K562 (cell line): ENCODE results near the gene PALM3. TPM values are rescaled to one million over a fixed set of nuclear protein-coding genes. Genes with fewer than 3 reads are reported as not detected.

Source experiments
- BMI1 ChIP-seq: fragments of 150-350 bp; IDR thresholded peaks from 2 replicates; pipeline ENCODE4 v1.6.1; 2014; ENCODE audit warnings: low read length
- CEBPB ChIP-seq: fragments of 450-650 bp; IDR thresholded peaks from 2 replicates; pipeline ENCODE4 v1.6.1; 2016; ENCODE audit warnings: missing genetic modification characterization, missing compliant biosample characterization
- GATAD2B ChIP-seq: fragments of 450-650 bp; IDR thresholded peaks from 2 replicates; pipeline ENCODE4 v1.6.1; 2017; ENCODE audit warnings: mild to moderate bottlenecking, borderline replicate concordance
- MYNN ChIP-seq, 2 experiments: sonication (generic); formaldehyde crosslinking in 1 of 2; IDR thresholded peaks; 2 replicates each; pipeline versions ENCODE4 v1.5.0 to v1.6.1; 2016 to 2020; ENCODE audit warnings: antibody characterized with exemption in 1 of 2, missing genetic modification reagents in 1 of 2
- NFXL1 ChIP-seq: fragments of 450-650 bp; formaldehyde crosslinking; IDR thresholded peaks from 2 replicates; pipeline ENCODE4 v1.4.0; 2021; ENCODE audit warnings: mild to moderate bottlenecking
- NR1H2 ChIP-seq: sonication (generic); formaldehyde crosslinking; IDR thresholded peaks from 2 replicates; pipeline ENCODE4 v1.4.0; 2020; ENCODE audit warnings: mild to moderate bottlenecking, missing genetic modification reagents
- NR2C1 ChIP-seq, 2 experiments: fragments of 450-650 bp; IDR thresholded peaks; 2 replicates each; pipeline ENCODE4 v1.6.1; 2017; ENCODE audit warnings: mild to moderate bottlenecking in 2 of 2, antibody characterized with exemption in 1 of 2, inconsistent platforms in 1 of 2, missing compliant biosample characterization in 1 of 2, missing genetic modification characterization in 1 of 2
- PHF8 ChIP-seq: fragments of 200-600 bp; sonication (generic); IDR thresholded peaks from 2 replicates; pipeline ENCODE4 v1.6.1; 2012; ENCODE audit warnings: mixed run types, mild to moderate bottlenecking, inconsistent platforms, low read length, moderate library complexity, borderline replicate concordance
- PTRF ChIP-seq: fragments of 450-650 bp; IDR thresholded peaks from 2 replicates; pipeline ENCODE4 v1.6.1; 2016; ENCODE audit warnings: mild to moderate bottlenecking, missing genetic modification characterization, missing compliant biosample characterization
- RAD21 ChIP-seq, 2 experiments: fragments of 250-450 bp in 1 of 2; fragments of 450-650 bp in 1 of 2; sonication (Bioruptor Pico) in 1 of 2; formaldehyde crosslinking in 1 of 2; IDR thresholded peaks in 1 of 2; conservative IDR thresholded peaks in 1 of 2; 2 replicates each; pipeline versions ENCODE4 v1.4.0 to v1.8.0; 2020 to 2022; ENCODE audit warnings: mild to moderate bottlenecking in 2 of 2, moderate library complexity in 1 of 2
- SMAD2 ChIP-seq: fragments of 150-350 bp; IDR thresholded peaks from 2 replicates; pipeline ENCODE4 v1.6.1; 2014; ENCODE audit warnings: low read depth, mild to moderate bottlenecking, low read length
- TAL1 ChIP-seq: fragments of 450-650 bp; IDR thresholded peaks from 2 replicates; pipeline ENCODE4 v1.6.1; 2016; ENCODE audit warnings: mild to moderate bottlenecking
- THRB ChIP-seq: fragments of 450-650 bp; formaldehyde crosslinking; conservative IDR thresholded peaks from 2 replicates; pipeline ENCODE4 v1.4.0; 2022; ENCODE audit warnings: mild to moderate bottlenecking, missing genetic modification characterization
- TRIM28 ChIP-seq: fragments of 450-650 bp; IDR thresholded peaks from 2 replicates; pipeline ENCODE4 v1.6.1; 2017
- ZFP36 ChIP-seq: fragments of 150-350 bp; IDR thresholded peaks from 2 replicates; pipeline ENCODE4 v1.6.1; 2018; ENCODE audit warnings: low read length, low read depth; ENCODE audit not compliant: partially characterized antibody
- ZFX ChIP-seq: sonication (generic); formaldehyde crosslinking; IDR thresholded peaks from 2 replicates; pipeline ENCODE4 v1.8.0; 2022; ENCODE audit warnings: mild to moderate bottlenecking, missing genetic modification reagents, moderate library complexity
- ZKSCAN3 ChIP-seq: fragments of 250-450 bp; sonication (Bioruptor Pico); IDR thresholded peaks from 2 replicates; pipeline ENCODE4 v1.4.0; 2020
- ZNF347 ChIP-seq: fragments of 450-650 bp; formaldehyde crosslinking; IDR thresholded peaks from 2 replicates; pipeline ENCODE4 v1.4.0; 2020; ENCODE audit warnings: low read depth, mild to moderate bottlenecking, moderate library complexity
- ZNF444 ChIP-seq: fragments of 250-450 bp; sonication (Bioruptor Pico); IDR thresholded peaks from 2 replicates; pipeline ENCODE4 v1.4.0; 2020; ENCODE audit warnings: mild to moderate bottlenecking, moderate library complexity
- ZNF695 ChIP-seq: fragments of 450-650 bp; formaldehyde crosslinking; IDR thresholded peaks from 2 replicates; pipeline ENCODE4 v1.4.0; 2020; ENCODE audit warnings: mild to moderate bottlenecking, moderate library complexity
- polyA plus RNA-seq, 8 experiments: library from polyadenylated mRNA; depleted of rRNA in 4 of 8; stranded (reverse) in 5 of 8; unstranded in 3 of 8; fragments of >200 nt; fragmentation: Nextera tagmentation in 2 of 8; fragmentation: Illumina TruSeq in 1 of 8; extraction: Ambion mirVana in 2 of 8; extraction: Trizol in 1 of 8; gene quantifications; 2 replicates each; pipeline versions ENCODE4 v1.2.1 to v1.2.3, GENCODE V29; 2011 to 2014; ENCODE audit warnings: inconsistent platforms in 1 of 8, missing spikeins in 1 of 8
- total RNA-seq, 7 experiments: library from RNA; depleted of rRNA in 6 of 7; stranded (reverse); fragments of >200 nt in 6 of 7; fragmentation: Illumina TruSeq in 2 of 7; extraction: Trizol in 2 of 7; gene quantifications; 2 replicates each; pipeline versions ENCODE4 v1.2.1 to v1.2.3, GENCODE V29; 2011 to 2021; ENCODE audit warnings: low replicate concordance in 1 of 7
- TF ChIP-seq, protein P1 (sequence below): sonication (generic); IDR thresholded peaks from 2 replicates; pipeline ENCODE4 v1.6.1; 2016
- TF ChIP-seq, protein P2 (sequence below), 3 experiments: fragments of 200-800 bp in 1 of 3; fragments of 250-450 bp in 1 of 3; fragments of 450-650 bp in 1 of 3; sonication (Bioruptor Pico) in 1 of 3; sonication (Bioruptor generic) in 1 of 3; formaldehyde crosslinking in 1 of 3; IDR thresholded peaks; 2 replicates each; pipeline versions ENCODE4 v1.6.1 to v1.8.0; 2016 to 2022; ENCODE audit warnings: mild to moderate bottlenecking in 2 of 3, missing genetic modification characterization in 2 of 3, missing compliant biosample characterization in 1 of 3, moderate library complexity in 1 of 3

PALM3 gene
- total and polyA plus RNA-seq, 9 of the 15 experiments (the other 6 are each of a cell fraction or from before 2014, with no cell fraction given) = 0.07 to 9.3 (median 3.3) TPM

GRCh38 chr19:14023404-14024235, 38.3 kb downstream of the PALM3 start (continued):
- TF ChIP-seq ZNF695 = no peak
- peak; percentile 37; the same call in 1 of the 2 replicates for TF ChIP-seq NR2C1 (IDR thresholded peaks at IDR 0.05)
- TF ChIP-seq NR2C1 (tag; IDR thresholded peaks at IDR 0.05) = peak; percentile 73
- no peak for TF ChIP-seq ZKSCAN3 (CRISPR knock-in tag)
- TF ChIP-seq ZNF444 (CRISPR knock-in tag) = no peak
- TF ChIP-seq, protein P1, sequence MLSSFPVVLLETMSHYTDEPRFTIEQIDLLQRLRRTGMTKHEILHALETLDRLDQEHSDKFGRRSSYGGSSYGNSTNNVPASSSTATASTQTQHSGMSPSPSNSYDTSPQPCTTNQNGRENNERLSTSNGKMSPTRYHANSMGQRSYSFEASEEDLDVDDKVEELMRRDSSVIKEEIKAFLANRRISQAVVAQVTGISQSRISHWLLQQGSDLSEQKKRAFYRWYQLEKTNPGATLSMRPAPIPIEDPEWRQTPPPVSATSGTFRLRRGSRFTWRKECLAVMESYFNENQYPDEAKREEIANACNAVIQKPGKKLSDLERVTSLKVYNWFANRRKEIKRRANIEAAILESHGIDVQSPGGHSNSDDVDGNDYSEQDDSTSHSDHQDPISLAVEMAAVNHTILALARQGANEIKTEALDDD = no peak
- no peak for TF ChIP-seq SMAD2
- no peak for TF ChIP-seq ZNF347 (CRISPR knock-in tag)
- peak; percentile 83 for TF ChIP-seq TRIM28
- TF ChIP-seq ZFP36 = peak; percentile 78
- TF ChIP-seq MYNN (IDR thresholded peaks at IDR 0.05) = no peak; the same call in 1 of the 2 replicates
- TF ChIP-seq MYNN (CRISPR knock-in tag; IDR thresholded peaks at IDR 0.05) = no peak
- no peak for TF ChIP-seq TAL1
- TF ChIP-seq PTRF (tag) = 0 out of 2 replicates have a peak, but pooled peaks have one; percentile 36
- no peak for TF ChIP-seq THRB (CRISPR knock-in tag)
- TF ChIP-seq CEBPB (tag) = no peak
- no peak for TF ChIP-seq NR1H2
- TF ChIP-seq RAD21 (CRISPR knock-in tag; conservative IDR thresholded peaks at IDR 0.05 in 1 of 2, IDR thresholded peaks at IDR 0.05 in 1 of 2) = peak in 1 of 2 experiments; percentile 48; a peak in 2 of 4 replicates
- no peak for TF ChIP-seq BMI1
- TF ChIP-seq ZFX (CRISPR knock-in tag) = peak; percentile 30; the same call in 1 of the 2 replicates
- TF ChIP-seq, protein P2, sequence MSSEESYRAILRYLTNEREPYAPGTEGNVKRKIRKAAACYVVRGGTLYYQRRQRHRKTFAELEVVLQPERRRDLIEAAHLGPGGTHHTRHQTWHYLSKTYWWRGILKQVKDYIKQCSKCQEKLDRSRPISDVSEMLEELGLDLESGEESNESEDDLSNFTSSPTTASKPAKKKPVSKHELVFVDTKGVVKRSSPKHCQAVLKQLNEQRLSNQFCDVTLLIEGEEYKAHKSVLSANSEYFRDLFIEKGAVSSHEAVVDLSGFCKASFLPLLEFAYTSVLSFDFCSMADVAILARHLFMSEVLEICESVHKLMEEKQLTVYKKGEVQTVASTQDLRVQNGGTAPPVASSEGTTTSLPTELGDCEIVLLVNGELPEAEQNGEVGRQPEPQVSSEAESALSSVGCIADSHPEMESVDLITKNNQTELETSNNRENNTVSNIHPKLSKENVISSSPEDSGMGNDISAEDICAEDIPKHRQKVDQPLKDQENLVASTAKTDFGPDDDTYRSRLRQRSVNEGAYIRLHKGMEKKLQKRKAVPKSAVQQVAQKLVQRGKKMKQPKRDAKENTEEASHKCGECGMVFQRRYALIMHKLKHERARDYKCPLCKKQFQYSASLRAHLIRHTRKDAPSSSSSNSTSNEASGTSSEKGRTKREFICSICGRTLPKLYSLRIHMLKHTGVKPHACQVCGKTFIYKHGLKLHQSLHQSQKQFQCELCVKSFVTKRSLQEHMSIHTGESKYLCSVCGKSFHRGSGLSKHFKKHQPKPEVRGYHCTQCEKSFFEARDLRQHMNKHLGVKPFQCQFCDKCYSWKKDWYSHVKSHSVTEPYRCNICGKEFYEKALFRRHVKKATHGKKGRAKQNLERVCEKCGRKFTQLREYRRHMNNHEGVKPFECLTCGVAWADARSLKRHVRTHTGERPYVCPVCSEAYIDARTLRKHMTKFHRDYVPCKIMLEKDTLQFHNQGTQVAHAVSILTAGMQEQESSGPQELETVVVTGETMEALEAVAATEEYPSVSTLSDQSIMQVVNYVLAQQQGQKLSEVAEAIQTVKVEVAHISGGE (CRISPR knock-in tag; IDR thresholded peaks at IDR 0.05) = no peak
- TF ChIP-seq NFXL1 (CRISPR knock-in tag) = no peak
- TF ChIP-seq GATAD2B = peak; percentile 32; the same call in 1 of the 2 replicates
- no peak; the same call in 1 of the 2 replicates for TF ChIP-seq PHF8
